GM21423 (cell line): ENCODE data around the gene SLC29A1.
"Not testable (repeated sequence)": the region's sequence is repeated elsewhere in the genome, so short reads cannot be mapped to it uniquely, and the experiment has no call there.

Experiments
- ATAC-seq: cut with Tn5 transposase; IDR thresholded peaks from one replicate; pipeline ENCODE4 v1.9.1; 2021; ENCODE audit warnings: mild to moderate bottlenecking, moderate library complexity; ENCODE audit not compliant: unreplicated experiment

Gene SLC29A1

DNA sequence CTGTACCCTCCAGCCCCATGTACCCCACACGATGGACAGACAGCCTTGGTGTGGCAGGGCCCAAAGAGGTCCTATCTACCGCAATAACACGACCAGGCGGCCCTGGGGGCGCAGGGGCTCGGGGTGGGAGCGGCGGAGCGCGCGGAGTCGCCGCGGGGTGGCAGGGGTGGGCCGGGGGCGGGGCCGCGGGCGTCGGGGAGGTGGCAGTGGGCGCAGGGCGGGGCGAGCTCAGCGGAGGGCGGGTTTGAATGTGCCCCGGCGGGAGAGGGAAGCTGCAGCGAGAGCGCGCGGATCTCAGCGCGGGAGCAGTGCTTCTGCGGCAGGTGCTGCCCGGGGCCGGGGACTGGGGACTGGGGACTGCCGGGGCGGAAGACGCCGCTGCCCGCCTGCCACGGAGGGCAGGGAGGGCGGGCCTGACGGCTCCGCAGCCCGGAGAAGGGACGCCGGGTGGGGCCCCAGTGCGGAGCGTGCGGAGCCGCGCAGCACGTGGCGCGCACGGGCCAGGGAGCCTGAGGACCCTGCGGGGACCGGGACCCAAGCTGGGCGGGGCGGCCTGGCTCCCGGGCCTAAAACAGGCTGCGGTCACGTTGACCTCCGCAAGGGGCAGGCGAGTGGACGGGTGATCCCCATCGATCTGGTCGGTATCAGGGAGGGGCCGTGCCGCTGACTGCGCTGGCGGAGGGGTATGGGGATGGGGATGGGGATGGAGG, at the start of gene SLC29A1:
TSS of gene SLC29A1 (plus strand) at position 277 of the 710 bp plus-strand sequence. CDS start 3,719 bp downstream, outside the sequence.
- peak; percentile 41 for ATAC-seq

DNA sequence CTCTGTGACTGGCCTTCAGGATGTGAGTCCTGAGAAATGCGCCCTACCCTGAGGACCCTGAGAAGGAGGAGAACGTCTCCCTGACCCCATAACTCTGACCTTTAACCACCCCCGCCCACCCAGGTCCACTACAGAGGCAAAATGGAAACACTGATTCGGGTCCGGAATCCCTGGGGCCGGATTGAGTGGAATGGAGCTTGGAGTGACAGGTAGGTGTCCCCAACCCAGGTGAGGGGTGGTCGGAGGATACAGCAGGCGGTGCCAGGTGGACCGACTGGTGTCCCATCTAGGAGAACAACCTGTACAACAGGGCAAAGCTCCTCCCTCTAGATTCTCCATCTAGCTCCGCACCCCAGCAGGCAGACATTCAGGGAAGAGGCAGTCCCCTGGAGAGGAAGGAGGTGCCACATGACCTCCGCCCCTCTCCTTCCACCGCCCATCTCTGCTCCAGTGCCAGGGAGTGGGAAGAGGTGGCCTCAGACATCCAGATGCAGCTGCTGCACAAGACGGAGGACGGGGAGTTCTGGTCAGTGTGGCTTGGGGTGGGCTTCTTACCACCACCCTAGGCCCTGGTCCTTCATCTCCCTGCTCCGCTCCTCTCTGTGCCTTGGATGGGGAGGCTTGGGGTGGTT, 47.1 kb upstream of the SLC29A1 start:
- no peak for ATAC-seq

DNA sequence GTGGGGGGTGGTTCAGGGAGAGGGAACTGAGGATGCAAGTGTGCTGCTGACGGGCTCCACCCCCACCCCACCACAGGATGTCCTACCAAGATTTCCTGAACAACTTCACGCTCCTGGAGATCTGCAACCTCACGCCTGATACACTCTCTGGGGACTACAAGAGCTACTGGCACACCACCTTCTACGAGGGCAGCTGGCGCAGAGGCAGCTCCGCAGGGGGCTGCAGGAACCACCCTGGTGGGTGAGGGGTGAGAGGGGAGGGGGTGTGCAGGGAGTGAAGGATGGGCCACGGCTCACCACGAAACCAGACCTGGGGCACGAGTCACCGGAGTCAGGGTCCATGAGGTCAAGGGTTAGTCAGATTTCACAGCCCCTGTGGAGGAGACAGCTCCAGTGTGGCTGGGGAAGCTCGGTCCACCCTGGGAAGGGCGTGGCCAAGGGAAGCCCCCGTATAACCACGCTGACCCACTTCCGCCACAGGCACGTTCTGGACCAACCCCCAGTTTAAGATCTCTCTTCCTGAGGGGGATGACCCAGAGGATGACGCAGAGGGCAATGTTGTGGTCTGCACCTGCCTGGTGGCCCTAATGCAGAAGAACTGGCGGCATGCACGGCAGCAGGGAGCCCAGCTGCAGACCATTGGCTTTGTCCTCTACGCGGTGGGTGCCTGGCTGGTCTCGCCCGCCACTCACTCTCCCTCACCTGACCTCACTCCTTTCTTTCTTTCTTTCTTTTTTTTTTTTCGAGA, 46.5 kb upstream of the SLC29A1 start:
- ATAC-seq: peak; percentile 72

DNA sequence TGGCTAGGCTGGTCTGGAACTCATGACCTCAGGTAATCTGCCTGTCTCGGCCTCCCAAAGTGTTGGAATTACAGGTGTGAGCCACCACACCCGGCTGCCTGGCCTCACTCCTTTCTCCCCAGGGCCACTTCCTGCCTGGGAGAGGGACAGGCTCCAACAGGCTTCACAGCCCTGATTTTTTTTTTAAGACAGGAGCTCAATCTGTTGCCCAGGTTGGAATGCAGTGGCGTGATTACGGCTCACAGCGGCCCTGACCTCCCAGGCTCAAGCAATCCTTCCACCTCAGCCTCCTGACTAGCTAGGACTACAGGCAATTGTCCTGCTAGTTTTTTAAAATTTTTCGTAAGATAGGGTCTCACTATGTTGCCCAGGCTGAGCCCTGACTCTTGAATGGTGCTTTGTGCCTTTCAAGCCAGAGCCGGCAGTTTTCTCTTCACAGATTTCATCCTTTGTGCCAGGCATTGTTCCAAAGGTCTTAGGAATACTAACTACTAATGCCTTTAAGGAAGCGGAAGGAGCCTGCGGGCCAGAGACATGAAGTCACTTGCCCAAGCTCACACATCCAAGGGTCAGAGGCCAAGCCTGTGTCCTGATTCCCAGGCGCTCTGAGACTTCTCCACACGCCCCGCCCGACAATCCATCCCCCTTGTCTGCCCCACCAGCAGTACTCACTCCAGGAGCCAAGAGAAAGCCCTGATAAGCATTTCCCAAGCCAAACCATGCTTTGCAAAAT, 45.5 kb upstream of the SLC29A1 start:
- no peak for ATAC-seq

DNA sequence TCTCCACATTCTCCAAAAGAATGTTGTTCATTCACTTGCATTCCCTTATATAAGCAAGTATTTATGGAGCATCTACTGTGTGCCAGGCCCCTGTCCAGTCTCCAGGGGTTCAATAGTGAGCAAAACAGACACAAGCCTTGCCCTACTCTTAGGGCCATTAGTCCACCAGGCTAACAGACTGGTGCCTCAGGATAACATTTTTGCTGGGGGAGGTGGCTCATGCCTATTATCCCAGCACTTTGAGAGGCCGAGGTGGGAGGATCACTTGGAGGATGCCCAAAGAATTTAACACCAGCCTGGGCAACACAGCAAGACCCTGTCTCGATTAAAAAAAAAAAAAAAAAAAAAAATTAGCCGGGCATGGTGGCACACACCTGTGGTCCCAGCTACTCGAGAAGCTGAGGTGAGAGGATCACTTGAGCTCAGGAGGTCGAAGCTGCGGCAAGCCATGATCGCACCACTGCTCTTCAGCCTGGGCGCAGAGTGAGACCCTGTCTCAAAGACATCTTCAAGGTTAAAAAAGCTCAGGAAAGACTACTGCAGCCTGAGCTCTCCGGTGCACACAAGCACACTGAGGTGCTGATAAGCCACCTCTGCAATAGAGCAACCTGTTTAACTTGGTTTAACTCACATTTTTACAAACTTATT, 44.8 kb upstream of the SLC29A1 start:
- ATAC-seq: no peak

DNA sequence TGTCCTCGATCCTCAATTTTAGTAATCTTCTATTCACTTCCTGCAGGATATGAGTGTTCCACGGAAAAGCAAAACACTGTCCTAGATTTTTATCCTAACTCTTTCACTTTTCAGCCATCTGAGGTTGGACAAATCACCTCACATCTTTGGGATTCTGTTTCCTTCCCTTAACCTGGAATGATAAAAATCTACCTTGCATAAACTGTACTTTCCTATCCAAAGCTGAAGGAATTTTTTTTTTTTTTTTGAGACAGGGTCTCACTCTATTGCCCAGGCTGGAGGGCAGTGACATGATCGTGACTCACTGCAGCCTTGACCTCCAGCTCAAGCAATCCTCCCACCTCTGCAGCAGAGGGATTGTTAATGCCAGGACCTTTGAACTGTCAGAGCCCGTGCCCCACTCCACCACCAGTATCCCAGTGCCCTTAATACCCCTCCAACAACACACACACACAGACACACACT, 44.3 kb upstream of the SLC29A1 start:
- no peak for ATAC-seq

DNA sequence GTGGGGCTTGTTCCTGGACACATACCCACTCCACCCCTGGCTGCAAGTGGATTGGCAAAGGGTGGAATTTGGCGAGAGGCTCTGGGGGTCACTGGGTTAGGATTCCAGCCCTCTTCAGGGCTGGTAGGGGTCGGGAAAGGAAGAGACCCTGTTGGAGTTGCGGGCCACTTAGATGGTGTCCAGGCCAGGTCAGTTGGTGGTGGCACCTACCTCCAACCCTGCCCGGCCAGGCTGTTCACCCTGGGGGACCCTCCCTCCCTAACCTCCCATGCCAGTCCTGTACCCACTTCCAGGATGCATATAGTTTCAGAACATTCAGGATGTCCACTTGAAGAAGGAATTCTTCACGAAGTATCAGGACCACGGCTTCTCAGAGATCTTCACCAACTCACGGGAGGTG, 43.7 kb upstream of the SLC29A1 start:
- ATAC-seq: no peak

DNA sequence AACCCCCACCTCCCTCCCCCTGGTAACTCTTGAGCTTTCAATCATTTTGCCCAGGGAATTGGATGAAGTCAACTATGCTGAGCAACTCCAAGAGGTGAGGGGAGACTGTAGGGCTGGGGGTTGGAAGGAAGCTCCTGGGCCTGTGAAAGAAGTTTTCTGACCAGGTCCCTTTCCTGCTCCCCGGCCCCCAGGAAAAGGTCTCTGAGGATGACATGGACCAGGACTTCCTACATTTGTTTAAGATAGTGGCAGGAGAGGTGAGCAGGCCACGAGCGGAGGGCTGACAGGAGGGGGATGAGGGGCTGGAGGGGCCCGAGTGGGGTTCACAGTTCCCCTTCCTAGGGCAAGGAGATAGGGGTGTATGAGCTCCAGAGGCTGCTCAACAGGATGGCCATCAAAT, 43.0 kb upstream of the SLC29A1 start:
- ATAC-seq: no peak

DNA sequence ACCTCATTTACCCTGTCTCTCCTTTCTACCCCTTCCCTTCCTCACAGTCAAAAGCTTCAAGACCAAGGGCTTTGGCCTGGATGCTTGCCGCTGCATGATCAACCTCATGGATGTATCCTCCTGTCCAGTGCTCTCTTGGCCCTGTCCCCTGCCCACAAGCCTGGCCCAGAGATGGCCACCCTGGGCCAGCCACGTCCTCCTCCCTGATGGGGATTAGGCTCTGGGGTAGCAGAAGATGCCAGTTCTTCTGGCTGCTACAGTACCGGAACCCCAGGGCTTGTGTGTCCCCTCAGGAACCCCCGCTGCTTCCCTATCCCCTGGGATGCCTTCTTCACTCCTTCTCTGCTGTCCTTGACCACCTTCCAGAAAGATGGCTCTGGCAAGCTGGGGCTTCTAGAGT, 42.5 kb upstream of the SLC29A1 start:
- no peak for ATAC-seq

DNA sequence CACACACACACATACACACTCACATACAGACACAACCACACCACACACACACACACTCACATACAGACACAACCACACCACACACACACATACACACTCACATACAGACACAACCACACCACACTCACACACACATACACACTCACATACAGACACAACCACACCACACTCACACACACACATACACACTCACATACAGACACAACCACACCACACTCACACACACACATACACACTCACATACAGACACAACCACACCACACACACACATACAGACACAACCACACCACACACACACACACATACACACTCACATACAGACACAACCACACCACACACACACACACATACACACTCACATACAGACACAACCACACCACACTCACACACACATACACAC, 41.6 kb upstream of the SLC29A1 start:
- ATAC-seq: not testable (repeated sequence)

DNA sequence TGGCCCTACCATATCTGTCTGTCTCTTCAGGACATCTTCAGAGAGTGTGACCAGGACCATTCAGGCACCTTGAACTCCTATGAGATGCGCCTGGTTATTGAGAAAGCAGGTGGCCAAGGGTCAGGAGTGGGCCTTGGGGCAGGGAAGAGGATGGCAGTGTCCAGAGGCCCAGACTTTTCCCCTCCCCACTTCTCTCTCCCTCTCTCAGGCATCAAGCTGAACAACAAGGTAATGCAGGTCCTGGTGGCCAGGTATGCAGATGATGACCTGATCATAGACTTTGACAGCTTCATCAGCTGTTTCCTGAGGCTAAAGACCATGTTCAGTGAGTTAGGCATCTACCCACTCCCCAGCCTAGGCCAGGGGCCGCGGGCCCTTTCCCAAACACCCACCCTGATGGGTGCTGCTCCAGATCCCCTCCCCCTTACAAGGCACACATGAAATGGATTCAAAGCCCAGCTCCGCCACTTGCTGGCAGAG, 40.4 kb upstream of the SLC29A1 start:
- no peak for ATAC-seq

DNA sequence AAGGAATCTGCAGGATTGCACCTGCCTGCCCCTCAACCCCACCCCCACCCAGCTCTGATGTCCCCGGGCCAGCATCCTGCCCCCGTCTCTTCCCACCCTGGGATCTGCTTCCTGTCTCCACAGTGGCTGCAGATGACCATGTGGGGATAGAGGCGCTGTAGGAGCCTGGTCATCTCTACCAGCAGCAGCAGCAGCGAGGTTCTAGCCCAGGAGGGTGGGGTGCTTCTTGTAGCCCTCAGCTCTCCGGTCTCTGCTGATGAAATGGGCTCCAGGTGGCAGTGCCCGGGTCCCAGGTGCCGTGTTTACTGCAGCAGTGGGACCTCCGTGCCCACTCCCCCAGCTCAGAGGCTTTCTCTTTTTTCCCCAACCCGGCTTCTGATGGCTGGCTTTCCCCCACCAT, 39.6 kb upstream of the SLC29A1 start:
- ATAC-seq: no peak

DNA sequence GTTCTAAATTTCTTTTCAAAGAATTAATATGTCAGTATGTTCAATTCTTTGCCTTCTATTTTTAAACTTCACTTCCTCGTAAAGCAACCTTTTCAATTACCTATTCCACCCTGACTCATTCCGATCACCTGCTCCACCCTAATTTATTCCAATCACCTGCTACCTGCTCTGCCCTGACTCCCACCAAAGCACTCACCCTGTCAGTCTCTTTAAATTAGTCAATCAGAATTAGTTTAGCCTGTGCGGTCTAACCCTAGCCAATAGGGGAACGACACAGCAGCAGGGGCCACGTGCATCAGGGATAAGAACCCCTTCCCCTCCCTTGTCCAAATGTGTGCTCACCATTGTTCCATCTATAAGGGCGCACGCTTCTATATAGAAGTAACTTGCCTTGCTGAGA, 38.0 kb upstream of the SLC29A1 start:
- ATAC-seq: not testable (repeated sequence)

DNA sequence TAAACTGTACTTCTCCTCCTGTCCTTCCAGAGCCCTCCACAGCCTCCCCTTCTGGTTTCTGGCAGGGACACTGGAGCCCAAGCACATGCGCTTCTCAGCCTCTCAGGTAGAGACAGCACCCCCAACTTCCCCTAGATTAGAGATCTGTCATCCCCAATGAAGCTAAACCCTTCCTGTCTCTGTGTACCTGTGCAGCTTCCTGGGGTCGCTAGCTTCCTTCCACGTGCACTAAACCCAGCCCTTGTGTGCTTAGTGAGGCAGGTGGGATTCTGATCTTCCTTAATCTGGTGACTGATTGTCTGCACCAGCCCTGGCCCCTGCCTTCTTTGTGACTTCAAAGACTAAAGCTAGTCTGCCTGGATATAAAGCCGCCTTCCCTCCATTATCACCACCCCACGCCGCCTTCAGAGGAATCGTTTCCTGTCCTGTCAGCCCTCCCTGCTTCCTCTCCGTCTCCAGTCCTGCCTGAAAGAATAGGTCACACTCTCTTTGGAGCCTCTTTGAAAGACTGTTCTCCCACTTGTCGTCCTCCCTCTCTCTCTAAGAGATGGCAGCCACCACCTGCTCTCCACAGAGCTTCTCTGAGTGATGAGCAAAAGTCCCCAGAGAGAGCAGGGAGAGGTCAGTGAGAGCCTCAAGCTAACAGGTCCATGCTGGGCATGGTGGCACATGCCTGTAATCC, 37.3 kb upstream of the SLC29A1 start:
- no peak for ATAC-seq

DNA sequence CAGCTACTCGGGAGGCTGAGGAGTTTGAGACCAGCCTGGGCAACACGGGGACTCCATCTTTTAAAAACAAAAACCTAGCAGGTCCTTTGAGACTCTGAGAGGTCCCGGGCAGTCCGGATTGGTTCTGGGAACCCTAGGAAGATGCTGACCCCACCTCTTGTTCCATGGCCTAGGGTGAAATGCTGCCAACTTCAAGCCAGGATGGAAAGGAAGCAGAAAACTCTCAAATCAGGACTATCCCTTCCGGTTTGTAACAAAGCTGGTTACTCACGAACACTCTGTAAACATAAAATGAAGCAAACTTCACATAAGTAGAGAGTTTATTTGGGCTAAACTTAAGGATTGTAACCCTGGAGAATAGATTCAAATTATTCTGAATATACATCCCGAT, 36.8 kb upstream of the SLC29A1 start:
- ATAC-seq: no peak

DNA sequence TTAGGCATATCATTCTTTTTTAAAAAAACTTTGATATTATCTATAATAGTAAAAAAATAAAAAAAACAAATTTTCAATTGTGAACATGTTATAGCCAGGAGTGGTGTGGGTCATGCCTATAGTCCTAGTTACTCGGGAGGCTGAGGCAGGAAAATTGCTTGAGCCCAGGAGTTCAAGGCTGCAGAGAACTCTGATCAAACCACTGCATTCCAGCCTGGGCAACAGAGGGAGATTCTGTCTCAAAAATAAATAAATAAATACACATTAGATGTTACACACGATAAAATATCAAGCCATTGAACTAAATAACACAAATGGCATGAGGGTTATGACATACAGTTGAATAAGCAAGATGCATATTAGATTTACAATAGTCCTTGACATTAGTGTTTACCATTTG, 34.6 kb upstream of the SLC29A1 start:
- no peak for ATAC-seq

DNA sequence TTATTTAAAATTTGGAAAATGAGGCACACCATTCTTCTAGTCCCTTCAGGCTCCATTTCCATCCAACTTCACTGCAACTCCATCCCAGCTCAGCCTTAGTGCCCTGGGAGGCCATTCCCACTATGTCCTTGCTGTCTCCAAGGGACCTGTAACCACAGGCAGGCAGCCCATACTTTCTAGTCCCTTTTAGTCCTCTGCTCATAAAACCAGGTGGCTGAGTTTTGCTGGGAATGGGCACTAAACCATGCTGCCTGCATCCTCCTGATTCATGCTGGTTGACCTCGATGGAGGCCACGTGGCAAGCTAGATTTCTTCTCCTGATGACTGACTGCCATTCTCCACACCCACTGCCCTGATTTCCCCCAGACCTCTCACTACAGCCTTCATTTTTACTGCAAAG, 34.1 kb upstream of the SLC29A1 start:
- no peak for ATAC-seq

DNA sequence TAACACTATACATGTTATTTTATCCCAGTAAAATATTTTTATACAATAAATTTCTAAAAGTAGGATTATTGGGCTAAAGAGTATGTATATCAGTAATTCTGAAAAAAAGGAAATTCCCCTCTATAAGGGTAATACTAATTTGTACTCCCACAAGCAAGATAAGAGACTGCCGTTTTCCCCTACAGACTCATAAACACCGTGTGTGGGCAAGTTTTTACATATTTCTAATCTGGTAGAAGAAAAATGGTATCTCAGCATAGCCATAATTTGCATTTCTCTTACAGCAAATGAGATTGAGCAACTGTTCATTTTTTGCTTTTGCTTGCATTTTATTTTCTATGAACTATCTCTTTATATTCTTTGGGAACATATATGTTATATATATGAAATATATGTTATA, 32.7 kb upstream of the SLC29A1 start:
- no peak for ATAC-seq

DNA sequence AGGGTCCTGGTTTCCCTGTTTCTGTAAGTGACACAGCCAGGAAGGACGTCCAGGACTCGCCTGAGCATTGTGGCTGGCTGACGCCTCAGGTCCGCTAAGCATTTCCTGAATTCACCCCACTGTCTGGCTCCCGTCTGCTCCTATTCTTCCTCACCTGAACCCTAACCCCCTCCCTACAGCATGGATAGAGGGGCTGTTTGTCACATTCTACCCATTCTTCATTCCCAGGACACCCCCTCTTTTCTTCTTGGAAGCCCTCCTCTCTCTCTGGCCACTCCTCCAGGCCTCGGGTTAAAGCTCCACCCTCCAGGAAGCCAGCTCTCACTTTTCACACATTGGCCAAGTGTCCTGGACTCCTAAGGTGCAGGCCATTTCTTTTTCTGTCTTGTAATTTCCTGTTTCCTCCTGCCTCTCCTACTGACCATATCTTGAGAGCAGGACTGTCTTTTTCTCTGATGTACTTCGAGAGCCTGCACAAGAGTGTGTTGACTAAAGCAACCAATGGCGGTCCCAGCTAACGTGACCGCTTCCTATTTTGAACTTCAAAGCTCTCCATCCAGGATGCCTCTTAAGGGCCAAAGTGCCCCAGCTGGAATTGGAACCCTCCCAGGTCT, 30.9 kb upstream of the SLC29A1 start:
- ATAC-seq: no peak
